OCI-LY7 (cell line): Measurements from ENCODE around the gene ZNF148. TPM values are rescaled to one million over a fixed set of nuclear protein-coding genes. Genes with fewer than 3 reads are reported as not detected.

Experiments used
- BruUV-seq: library from RNA; stranded (reverse); fragments of 400-500 nt; replicated peaks from 2 replicates; lab custom pipeline; 2021; lab: Mats Ljungman, UMichigan
- CTCF ChIA-PET: fragments of 300-600 bp; sonication (Branson Sonifier 250); formaldehyde crosslinking; loops from one replicate; lab custom pipeline; 2022; ENCODE audit warnings: antibody characterized with exemption; ENCODE audit not compliant: unreplicated experiment; lab: Charles Lee
- POLR2A ChIA-PET: fragments of 300-600 bp; sonication (Branson Sonifier 250); formaldehyde crosslinking; loops from one replicate; lab custom pipeline; 2022; ENCODE audit warnings: antibody characterized with exemption; lab: Charles Lee
- DNase-seq: peaks from one replicate; pipeline ENCODE4 v3.0.0-alpha.2; 2015; ENCODE audit warnings: low spot score
- H2AFZ ChIP-seq: fragments of 200-600 bp; sonication (generic), shearing (Covaris generic); 2 replicates; pipeline ENCODE4 v1.6.1; 2014; ENCODE audit warnings: mild to moderate bottlenecking, antibody characterized with exemption, low read length, moderate library complexity
- H3K27ac ChIP-seq: fragments of 200-600 bp; sonication (generic); 2 replicates; pipeline ENCODE4 v1.5.1; 2014; ENCODE audit warnings: mixed run types, low read depth, mild to moderate bottlenecking, moderate library complexity, low read length, inconsistent platforms; ENCODE audit not compliant: poor library complexity, severe bottlenecking
- H3K36me3 ChIP-seq: fragments of 200-600 bp; sonication (generic); 2 replicates; pipeline ENCODE4 v1.6.1; 2014; ENCODE audit warnings: mild to moderate bottlenecking, antibody characterized with exemption, low read length, moderate library complexity, mixed read lengths; ENCODE audit not compliant: insufficient read depth
- H3K4me1 ChIP-seq: fragments of 200-600 bp; sonication (generic); 2 replicates; pipeline ENCODE4 v1.5.1; 2014; ENCODE audit warnings: mild to moderate bottlenecking, low read length; ENCODE audit not compliant: insufficient read depth, poor library complexity, severe bottlenecking
- H3K4me2 ChIP-seq: fragments of 200-600 bp; sonication (generic); 2 replicates; pipeline ENCODE4 v1.6.1; 2014; ENCODE audit warnings: mild to moderate bottlenecking, low read length
- H3K4me3 ChIP-seq: fragments of 200-600 bp; sonication (generic); 2 replicates; pipeline ENCODE4 v1.5.1; 2014; ENCODE audit warnings: mild to moderate bottlenecking, low read depth, low read length; ENCODE audit not compliant: poor library complexity, severe bottlenecking
- H3K79me2 ChIP-seq: fragments of 200-600 bp; sonication (generic); 2 replicates; pipeline ENCODE4 v1.6.1; 2016; ENCODE audit warnings: low read depth, mild to moderate bottlenecking, low read length, moderate library complexity, mixed read lengths; ENCODE audit not compliant: insufficient read depth
- H3K9me2 ChIP-seq: fragments of 200-600 bp; sonication (generic); 2 replicates; pipeline ENCODE4 v1.6.1; 2016; ENCODE audit warnings: mild to moderate bottlenecking, low read length, mixed read lengths; ENCODE audit not compliant: insufficient read depth
- H3K9me3 ChIP-seq: fragments of 200-600 bp; sonication (generic); 2 replicates; pipeline ENCODE4 v1.6.1; 2014; ENCODE audit warnings: mild to moderate bottlenecking, mixed run types, low read length, mixed read lengths
- H4K20me1 ChIP-seq: fragments of 200-600 bp; sonication (generic); 2 replicates; pipeline ENCODE4 v1.6.1; 2014; ENCODE audit warnings: mild to moderate bottlenecking, antibody characterized with exemption, low read length, moderate library complexity, mixed read lengths; ENCODE audit not compliant: insufficient read depth
- EZH2phosphoT487 ChIP-seq: fragments of 200-600 bp; sonication (generic); IDR thresholded peaks from 2 replicates; pipeline ENCODE4 v1.6.1; 2018; ENCODE audit warnings: low read depth, borderline replicate concordance, mild to moderate bottlenecking, mixed run types, antibody characterized with exemption, low read length, moderate library complexity, mixed read lengths
- intact Hi-C: fragments of 100-400 bp; cut with micrococcal nuclease; formaldehyde crosslinking; loops from one replicate; pipeline ENCODE4 v1.10.0; 2022; ENCODE audit not compliant: unreplicated experiment
- total RNA-seq, 2 experiments: library from RNA; depleted of rRNA in 1 of 2; stranded (reverse); fragments of >200 nt in 1 of 2; shearing (Covaris generic) in 1 of 2; gene quantifications; 2 replicates each; pipeline ENCODE4 v1.2.3, GENCODE V29; 2014 to 2022
- TF ChIP-seq, protein P1 (sequence below): fragments of 200-600 bp; sonication (generic); conservative IDR thresholded peaks from 2 replicates; pipeline ENCODE4 v1.5.1; 2014; ENCODE audit warnings: mild to moderate bottlenecking, antibody characterized with exemption, low read length, moderate library complexity, mixed read lengths

ZNF148 gene
- total RNA-seq, 2 experiments from 2014 or later: 19.8 to 35.4 TPM

DNA sequence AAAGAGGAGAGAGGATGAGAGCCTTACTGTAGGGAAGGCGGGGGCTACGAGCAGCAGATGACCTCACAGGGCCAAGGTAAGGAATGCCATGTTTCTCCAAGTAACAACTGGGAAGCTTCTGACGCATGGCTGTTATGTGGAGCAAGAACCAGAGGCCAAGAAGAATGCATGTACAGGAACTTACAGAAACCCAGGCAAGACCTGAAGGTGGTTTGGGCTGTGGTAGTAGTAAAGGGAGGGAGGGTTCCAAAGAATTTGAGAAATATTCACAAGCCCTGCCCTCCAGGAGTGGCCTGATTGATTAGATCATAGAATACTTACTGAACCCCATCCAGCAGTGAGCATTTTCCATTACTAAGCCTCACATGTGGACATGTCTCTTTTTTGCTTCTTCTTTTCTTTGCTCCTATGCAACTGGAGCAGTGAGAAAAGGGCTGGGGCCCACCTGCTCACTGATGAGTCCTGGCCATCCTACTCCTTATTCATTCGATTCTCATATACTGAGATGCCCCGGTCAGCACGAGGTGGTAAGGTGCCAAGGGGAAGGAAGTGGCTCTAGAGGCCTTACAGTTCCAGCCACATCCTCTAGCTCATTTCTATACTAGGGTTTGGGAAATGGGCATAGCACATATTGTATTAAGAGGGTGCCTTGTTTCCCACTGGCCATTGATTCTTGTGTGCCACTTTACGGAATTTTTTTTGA lies 154.2 kb downstream of the ZNF148 start:
- BruUV-seq: no TSS peak
- no peak overlapping the region for H2AFZ ChIP-seq
- POLR2A ChIA-PET: interaction anchor here (0.6 to 0.7 kb wide), 2 partner anchors 32 to 38 kb away, joined by 3 read pairs; no protein-coding TSS in a partner anchor

DNA sequence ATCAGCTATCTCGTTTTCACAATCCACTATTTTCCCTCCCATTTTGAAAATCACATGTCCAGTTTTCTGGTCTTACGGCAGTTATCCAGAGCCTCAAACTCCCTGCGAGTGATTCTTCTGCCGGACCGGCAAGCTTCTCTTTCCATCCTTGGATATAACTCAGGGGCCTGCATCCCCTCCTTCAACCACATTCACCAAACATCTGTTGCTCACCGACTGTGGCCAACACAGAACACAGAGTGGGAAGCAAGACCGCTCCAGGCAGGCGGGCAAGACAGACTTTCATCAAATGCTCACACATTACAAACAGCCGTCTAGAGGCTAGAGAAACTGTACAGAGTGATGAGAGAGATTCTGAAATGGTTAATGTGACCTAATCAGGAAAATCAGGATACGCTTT lies 154.9 kb downstream of the ZNF148 start:
- Histone ChIP-seq H3K9me2 (no peaks in the 10 kb centered on the region), H3K4me1 (no peaks in the 10 kb centered on the region), H3K36me3 (no peaks in the 10 kb centered on the region), H3K9me3 (no peaks in the 10 kb centered on the region), H2AFZ (no peak overlapping the region), H3K79me2 (no peaks in the 10 kb centered on the region), H3K27ac (no peak overlapping the region), H3K4me2 (no peak overlapping the region), H3K4me3 (no peak overlapping the region), H4K20me1 (no peaks in the 10 kb centered on the region)
- intact Hi-C loops: no loop called here
- CTCF ChIA-PET: no interaction called here
- no peak for DNase-seq
- POLR2A ChIA-PET: no interaction called here
- BruUV-seq: no TSS peak
- TF ChIP-seq, protein P1, sequence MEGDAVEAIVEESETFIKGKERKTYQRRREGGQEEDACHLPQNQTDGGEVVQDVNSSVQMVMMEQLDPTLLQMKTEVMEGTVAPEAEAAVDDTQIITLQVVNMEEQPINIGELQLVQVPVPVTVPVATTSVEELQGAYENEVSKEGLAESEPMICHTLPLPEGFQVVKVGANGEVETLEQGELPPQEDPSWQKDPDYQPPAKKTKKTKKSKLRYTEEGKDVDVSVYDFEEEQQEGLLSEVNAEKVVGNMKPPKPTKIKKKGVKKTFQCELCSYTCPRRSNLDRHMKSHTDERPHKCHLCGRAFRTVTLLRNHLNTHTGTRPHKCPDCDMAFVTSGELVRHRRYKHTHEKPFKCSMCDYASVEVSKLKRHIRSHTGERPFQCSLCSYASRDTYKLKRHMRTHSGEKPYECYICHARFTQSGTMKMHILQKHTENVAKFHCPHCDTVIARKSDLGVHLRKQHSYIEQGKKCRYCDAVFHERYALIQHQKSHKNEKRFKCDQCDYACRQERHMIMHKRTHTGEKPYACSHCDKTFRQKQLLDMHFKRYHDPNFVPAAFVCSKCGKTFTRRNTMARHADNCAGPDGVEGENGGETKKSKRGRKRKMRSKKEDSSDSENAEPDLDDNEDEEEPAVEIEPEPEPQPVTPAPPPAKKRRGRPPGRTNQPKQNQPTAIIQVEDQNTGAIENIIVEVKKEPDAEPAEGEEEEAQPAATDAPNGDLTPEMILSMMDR: no peak
- TF ChIP-seq EZH2phosphoT487: no peak

More for the DNA sequence above, 154.2 kb downstream of the ZNF148 start:
- Histone ChIP-seq H3K9me2 (no peaks in the 10 kb centered on the region), H3K4me3 (no peak overlapping the region), H3K27ac (no peak overlapping the region), H4K20me1 (no peaks in the 10 kb centered on the region), H3K9me3 (no peaks in the 10 kb centered on the region), H3K4me1 (no peaks in the 10 kb centered on the region), H3K36me3 (no peaks in the 10 kb centered on the region), H3K79me2 (no peaks in the 10 kb centered on the region), H3K4me2 (no peak overlapping the region)
- TF ChIP-seq, protein P1: no peak
- TF ChIP-seq EZH2phosphoT487: no peak
- intact Hi-C loops: no loop called here
- CTCF ChIA-PET: no interaction called here
- DNase-seq: no peak

DNA sequence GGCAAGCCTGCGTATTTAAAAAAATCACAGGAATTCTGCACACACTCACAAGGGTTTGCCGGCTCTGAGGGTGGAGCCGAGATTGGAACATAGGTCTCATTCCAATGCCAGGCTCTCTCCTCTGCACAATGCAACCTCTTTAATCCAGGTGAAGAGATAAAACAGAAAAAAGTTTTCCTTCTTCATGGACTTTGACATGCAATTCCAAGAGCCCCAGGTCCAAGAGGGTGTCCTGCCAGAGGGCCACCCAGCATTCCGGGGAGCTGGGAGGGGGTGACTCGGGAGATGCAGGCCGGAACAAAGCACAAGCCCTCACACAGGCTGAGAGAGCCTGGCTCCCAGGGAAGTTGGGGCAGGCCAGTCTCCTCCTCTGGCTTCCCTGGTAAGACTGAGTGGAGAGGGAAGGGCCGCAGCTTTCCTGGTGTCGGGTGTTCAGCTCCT lies 155.8 kb downstream of the ZNF148 start:
- Histone ChIP-seq H3K4me2 (no peak overlapping the region), H3K36me3 (no peaks in the 10 kb centered on the region), H3K79me2 (no peaks in the 10 kb centered on the region), H2AFZ (no peak overlapping the region), H3K9me3 (no peaks in the 10 kb centered on the region), H3K4me1 (no peaks in the 10 kb centered on the region), H3K9me2 (no peaks in the 10 kb centered on the region), H3K4me3 (no peak overlapping the region), H4K20me1 (no peaks in the 10 kb centered on the region), H3K27ac (no peak overlapping the region)
- ChIA-PET CTCF (no interaction called here), POLR2A (no interaction called here)
- BruUV-seq: no TSS peak
- TF ChIP-seq EZH2phosphoT487: no peak
- TF ChIP-seq, protein P1: no peak
- no peak for DNase-seq
- intact Hi-C loops: no loop called here
